Fibroblast of skin of scalp (primary cell): Measurements from ENCODE around the gene RENBP.

Experiments used
- DNase-seq: peaks from one replicate; pipeline ENCODE4 v3.0.0-alpha.2; 2013

Gene RENBP

DNA sequence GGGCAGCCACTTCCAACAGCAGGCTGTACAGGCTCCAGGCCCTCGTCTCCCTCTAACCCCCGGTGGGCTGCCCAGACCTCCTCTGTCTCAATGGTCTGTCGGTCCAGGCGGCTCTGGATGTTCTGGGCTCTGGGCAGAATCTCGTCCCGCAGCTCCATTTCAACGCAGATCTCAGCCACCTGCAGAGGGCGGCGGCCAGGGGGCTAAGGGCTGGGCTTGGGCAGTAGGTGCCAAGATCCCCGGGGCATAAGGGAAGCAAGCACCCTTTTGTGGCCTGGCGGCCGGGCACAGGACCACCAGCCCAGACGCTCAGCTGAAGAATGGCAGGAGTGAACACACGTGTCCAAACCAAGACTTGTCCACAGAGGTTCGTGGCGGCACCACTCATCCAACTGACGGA lies 30.7 kb downstream of the RENBP start:
- no peak for DNase-seq

- DNase-seq, result no peak
Observed at GRCh38 chrX:153913211-153913610, 31.2 kb downstream of the RENBP start.

- DNase-seq, result no peak
Observed at GRCh38 chrX:153911798-153912197, 32.6 kb downstream of the RENBP start.

- DNase-seq, result no peak
Observed at GRCh38 chrX:153910446-153910845, 34.0 kb downstream of the RENBP start.

DNA sequence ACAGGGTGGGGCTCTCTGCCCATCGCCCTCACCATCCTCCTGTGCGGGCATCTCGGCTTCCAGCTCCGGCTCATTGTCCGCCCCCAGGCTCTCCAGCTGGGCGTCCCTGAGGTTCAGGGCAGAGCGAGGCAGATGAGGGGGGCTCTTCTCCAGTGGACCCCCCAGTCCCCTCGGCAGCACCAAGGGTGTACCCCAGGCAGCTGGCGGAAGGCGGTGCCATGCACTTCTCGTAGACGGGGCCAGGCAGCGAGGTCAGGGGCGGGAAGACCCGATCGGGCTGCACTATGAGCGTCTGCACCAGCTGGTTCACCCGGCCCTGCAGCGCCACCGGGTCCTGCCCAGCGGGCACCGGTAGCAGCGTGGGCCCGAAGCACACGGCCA lies 34.5 kb downstream of the RENBP start:
- DNase-seq, result no peak

GRCh38 chrX:153909024-153909979 lies 35.1 kb downstream of the RENBP start:
- DNase-seq, result no peak

GRCh38 chrX:153908219-153908860 lies 36.1 kb downstream of the RENBP start:
- no peak for DNase-seq

GRCh38 chrX:153907456-153907855 lies 37.0 kb downstream of the RENBP start:
- DNase-seq, result no peak

DNA sequence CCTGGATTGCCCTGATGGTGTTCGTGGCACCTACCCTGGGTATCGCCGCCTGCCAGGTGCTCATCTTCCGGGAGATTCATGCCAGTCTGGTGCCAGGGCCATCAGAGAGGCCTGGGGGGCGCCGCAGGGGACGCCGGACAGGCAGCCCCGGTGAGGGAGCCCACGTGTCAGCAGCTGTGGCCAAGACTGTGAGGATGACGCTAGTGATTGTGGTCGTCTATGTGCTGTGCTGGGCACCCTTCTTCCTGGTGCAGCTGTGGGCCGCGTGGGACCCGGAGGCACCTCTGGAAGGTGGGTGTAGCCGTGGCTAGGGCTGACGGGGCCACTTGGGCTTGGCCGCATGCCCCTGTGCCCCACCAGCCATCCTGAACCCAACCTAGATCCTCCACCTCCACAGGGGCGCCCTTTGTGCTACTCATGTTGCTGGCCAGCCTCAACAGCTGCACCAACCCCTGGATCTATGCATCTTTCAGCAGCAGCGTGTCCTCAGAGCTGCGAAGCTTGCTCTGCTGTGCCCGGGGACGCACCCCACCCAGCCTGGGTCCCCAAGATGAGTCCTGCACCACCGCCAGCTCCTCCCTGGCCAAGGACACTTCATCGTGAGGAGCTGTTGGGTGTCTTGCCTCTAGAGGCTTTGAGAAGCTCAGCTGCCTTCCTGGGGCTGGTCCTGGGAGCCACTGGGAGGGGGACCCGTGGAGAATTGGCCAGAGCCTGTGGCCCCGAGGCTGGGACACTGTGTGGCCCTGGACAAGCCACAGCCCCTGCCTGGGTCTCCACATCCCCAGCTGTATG lies 38.1 kb downstream of the RENBP start:
- DNase-seq, result no peak

DNA sequence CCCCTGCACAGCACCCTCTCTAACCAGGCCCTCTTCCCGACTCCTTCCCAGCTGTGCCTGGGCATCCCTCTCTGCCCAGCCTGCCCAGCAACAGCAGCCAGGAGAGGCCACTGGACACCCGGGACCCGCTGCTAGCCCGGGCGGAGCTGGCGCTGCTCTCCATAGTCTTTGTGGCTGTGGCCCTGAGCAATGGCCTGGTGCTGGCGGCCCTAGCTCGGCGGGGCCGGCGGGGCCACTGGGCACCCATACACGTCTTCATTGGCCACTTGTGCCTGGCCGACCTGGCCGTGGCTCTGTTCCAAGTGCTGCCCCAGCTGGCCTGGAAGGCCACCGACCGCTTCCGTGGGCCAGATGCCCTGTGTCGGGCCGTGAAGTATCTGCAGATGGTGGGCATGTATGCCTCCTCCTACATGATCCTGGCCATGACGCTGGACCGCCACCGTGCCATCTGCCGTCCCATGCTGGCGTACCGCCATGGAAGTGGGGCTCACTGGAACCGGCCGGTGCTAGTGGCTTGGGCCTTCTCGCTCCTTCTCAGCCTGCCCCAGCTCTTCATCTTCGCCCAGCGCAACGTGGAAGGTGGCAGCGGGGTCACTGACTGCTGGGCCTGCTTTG lies 38.9 kb downstream of the RENBP start:
- DNase-seq, result no peak

GRCh38 chrX:153903991-153904957 lies 40.2 kb downstream of the RENBP start, which contains the start of gene AVPR2:
Gene AVPR2 (plus strand): TSS chrX:153904673. CDS start chrX:153905146, 473 bp downstream.
- no peak for DNase-seq

DNA sequence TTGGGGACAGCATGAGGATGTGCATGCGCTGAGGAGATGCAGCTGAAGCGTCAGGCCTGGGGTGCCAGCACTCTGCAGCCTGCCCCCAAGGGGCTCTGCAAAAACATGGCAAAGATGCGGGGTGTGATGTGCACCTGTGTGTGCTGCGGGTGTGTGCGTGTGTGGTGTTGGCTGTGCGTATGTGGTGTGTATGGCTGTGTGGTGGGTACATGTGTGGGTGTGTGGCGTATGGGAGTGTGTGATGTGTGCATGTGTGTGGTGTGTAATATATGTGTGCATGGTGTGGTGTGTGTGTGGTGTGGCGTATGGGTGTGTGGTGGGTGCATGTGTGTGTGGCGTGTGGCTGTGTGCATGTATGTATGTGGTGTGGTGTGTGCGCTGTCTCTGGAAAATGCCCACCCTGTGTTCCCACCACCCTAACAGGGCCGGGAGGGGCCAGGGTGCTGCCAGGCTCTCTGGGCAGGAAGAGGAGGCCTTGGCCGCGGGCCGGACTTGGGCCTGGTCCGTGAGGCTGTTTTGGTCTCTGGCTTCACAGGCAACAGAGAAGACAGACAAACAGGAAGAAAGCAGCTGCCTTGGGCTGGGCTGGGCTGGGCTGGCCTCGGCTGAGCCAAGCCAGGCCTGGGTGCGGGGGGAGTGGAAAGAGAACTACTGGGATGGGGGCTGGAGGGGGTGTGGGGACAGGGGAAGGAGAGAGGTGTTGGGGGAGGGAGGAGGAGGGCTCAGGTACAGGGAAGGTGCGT lies 41.0 kb downstream of the RENBP start:
- no peak for DNase-seq

DNA sequence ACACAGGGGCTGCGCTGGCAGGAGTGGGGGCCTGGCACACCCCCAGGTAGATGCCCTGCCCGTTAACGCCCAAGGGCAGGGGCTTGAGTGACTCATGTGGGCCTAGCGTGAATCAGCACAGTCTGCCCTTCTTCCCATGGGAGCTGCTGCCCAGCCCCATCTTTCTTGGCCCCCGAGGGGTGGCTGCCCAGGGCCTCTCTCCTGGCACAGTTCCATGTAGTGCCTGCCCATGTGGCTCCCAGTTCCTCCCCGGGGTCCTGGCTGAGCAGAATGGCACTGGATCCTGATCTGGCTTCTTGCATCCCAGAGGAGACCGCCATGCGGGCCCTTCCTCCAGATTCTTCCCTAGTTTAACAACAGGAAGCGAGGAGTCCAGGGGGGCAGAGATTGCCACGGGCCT lies 42.1 kb downstream of the RENBP start:
- DNase-seq, result no peak

GRCh38 chrX:153901753-153902140 lies 42.7 kb downstream of the RENBP start:
- no peak for DNase-seq

DNA sequence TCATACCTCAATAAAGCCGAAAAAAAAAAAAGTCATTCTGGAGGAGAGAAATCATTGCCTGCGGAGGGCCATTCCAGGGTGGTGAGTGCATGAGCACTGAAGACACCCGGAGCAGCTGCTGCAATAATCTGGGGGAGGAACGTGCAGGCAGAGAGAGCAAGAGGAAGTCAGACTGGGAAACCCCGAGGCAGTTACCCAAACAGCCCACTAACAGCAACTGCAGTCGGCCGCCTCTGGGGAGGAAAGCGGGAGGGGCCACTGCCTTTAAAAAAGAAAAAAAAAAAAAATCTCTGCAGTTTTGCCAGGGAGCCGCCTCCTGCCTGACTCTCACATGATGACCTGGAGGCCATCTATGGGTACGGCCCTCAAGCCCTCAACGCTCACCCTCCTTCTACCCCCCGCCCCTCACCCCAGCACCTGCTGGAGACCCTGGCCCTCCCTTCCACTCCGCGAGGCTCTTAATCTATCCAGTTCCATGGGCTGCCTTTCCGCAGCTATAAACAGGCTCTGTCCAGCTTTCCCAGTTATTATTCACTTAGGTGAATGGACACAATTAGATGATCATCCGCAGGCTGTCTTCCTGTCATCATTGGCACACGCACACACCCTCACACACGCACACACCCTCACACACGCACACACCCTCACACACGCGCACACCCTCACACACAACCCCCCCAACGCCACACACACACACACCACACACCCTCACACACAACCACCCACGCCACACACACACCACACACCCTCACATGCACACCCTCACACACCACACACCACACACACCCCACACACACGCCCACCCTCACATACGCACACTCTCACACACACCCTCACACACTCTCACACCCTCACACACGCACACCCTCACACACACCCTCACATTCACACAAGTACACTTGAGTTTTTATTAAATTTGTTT lies 43.4 kb downstream of the RENBP start:
- DNase-seq, result peak; percentile 87

DNA sequence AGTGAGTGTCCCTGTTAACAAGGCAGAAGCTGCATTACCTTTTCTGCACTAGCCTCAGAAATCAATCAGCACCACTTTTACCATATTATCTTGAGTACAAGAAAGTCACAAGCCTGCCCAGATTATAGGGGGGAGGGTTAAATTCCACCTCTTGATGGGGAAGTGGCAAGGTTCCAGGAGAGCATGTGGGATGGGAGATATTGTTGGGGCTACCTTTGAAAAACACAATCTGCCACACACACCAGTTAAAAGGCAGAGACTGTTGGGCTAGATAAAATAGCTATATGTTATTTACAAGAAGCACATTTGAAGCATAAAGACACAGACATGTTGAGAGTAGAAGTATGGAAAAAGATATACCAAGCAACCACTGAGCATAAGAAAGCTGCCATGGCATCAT lies 46.5 kb downstream of the RENBP start:
- DNase-seq, result no peak

- DNase-seq, result no peak
Observed at GRCh38 chrX:153889123-153889522, 55.3 kb downstream of the RENBP start.

DNA sequence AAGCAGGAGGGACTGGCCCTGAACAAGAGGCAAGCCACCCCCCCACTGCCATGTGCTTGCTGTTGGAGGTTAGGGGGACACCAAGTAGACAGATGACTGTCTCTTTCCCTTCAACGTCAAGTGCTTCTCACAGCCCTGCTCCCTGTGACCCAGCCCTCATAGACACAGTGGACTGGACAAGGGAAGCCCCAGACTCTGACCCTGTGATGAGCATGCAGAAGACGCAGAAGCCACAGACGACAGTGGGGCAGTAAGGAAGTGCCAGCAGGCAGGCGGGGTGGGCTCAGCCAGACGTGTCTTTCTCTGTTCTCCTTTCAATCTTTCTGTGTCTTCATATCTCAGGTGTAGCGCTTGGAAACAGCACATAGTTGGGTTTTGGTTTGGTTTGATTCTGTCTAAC lies 56.1 kb downstream of the RENBP start:
- no peak for DNase-seq

DNA sequence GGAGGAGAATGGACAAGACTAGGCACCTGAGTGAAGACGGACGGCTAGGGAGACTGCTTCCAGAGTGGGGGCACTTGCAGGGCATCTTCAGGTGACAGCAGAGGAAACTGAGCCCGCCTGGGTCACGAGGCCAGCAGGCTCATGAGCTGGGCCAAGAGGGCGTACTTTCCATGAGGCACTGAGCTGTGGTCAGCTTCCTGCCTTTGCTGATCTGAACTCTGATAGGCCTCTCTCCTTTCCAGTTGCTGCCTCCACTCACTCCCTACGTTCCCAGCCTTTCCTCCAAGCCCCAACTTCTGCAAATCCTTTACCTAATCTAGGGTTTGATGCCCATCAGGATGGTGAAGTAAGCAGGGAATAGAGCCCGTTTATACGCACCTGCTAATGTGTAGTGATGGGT lies 57.1 kb downstream of the RENBP start:
- DNase-seq, result no peak

DNA sequence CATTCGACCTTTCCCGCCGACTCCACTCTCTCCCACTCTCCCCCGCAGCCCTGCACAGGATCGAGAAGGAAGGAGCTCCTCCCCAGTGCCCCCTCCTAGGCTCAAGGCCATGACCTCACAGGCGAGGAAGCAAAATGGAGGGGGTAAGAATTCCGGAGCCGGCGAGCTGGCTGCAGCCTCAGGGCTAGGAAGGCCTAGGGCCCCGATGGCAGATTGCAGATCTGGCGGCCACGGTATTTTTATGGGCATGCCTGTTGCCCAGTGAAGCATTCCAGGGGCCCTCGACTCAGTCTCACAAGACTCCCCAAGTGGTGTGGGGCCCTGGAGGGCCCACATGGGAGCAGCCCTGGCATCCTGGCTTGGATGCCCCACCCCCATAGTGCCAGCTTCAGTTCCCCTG lies 57.5 kb downstream of the RENBP start:
- no peak for DNase-seq
